H4 (cell line): Measurements from ENCODE around the gene AAMP. TPM values are rescaled to one million over a fixed set of nuclear protein-coding genes. Genes with fewer than 3 reads are reported as not detected.
"Not testable (repeated sequence)": the region's sequence is repeated elsewhere in the genome, so short reads cannot be mapped to it uniquely, and the experiment has no call there.

ENCODE experiments used
- DNase-seq: peaks from one replicate; pipeline ENCODE4 v3.0.0-alpha.2; 2015; ENCODE audit warnings: low spot score
- total RNA-seq: library from RNA; depleted of rRNA; stranded (reverse); fragments of >200 nt; shearing (Covaris generic); gene quantifications from 2 replicates; pipeline ENCODE4 v1.2.3, GENCODE V29; 2014

Gene AAMP
- total RNA-seq, 1 experiment from 2014 or later, result 120 TPM

DNA sequence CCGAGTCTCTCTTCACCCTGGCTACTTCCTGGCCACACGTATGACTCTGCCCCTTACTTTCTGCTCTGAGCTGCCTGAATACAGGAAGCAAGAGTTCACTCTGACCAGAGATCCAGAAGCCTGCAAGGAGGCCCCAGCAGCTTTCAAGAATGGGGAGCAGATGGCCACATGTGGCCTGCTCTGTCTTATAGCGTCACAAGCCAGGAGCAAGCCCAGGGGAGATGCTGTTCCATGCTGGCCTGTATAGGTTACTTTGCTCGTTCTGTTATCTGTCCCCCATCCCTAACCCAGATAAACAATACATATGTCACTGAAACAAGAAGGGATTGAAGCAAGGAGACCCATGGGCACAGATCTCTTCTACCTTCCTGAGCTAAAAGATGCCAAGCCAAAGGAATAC lies 4.6 kb upstream of the AAMP start:
- DNase-seq, result no peak

DNA sequence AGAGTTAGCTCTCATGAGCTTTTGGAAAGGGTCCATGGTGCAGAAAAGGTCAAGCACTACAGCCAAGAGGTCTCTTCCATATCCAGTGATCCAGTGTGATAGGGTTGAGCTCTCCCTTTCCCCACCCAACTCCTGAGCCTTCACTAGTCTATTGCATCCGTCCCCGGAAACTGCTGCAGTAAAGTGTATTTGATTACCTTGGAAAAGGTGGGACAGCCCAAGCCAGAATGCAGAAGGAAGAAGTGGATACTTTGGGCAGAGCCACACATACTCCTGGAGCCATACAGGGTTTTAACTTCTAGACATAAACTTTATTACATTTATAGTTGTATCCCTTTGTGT lies 3.9 kb upstream of the AAMP start:
- DNase-seq, result no peak

DNA sequence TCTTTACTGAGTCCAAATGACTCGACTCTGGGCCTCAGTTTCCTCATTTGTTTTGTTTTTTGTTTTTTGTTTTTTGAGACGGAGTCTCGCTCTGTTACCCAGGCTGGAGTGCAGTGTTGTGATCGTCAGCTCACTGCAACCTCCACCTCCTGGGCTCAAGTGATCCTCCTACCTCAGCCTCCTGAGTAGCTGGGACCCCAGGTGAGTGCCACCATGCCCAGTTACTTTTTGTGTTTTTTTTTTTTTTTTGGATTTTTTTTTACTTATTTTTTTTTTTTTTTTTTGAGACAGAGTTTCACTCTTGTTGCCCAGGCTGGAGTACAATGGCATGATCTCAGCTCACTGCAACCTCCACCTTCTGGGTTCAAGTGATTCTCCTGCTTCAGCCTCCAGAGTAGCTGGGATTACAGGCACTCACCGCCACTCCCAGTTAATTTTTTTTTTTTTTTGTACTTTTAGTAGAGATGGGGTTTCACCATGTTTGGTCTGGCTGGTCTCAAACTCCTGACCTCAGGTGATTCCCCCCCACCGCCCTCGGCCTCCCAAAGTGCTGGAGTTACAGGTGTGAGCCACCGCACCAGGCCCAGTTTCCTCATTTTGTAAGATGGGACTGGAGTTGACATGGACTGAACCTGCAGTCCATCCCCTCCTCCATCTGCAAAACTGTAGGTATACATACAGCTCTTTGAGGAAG lies 3.4 kb upstream of the AAMP start:
- not testable (repeated sequence) for DNase-seq

DNA sequence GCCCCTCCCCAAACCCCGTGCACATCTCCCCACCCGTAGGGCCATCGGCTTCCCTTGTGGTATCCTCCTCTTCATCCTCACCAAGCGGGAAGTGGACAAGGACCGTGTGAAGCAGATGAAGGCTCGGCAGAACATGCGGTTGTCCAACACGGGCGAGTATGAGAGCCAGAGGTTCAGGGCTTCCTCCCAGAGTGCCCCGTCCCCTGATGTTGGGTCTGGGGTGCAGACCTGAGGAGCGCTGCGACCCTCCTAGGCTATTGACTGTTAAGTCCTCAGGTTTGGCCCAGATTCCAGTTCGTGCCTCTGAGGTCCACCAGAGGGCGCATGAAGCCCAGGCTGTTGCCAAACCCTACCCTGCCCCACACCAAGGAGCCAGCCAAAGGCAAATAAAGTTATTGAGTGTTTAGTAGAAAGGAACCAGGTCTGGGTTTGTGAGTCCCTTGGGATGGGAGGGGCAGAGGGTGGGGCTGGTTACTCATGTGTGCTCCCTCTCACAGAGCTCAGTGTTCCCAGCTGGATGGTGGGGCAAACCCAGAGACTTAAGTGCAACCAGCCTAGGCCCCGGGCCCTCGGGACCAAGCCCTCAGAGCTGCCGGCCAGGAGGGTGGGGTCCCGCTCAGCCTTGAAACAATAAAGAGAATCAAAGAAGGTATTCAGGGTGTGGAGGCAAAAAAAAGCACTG lies 2.7 kb upstream of the AAMP start:
- DNase-seq, result peak; percentile 87

DNA sequence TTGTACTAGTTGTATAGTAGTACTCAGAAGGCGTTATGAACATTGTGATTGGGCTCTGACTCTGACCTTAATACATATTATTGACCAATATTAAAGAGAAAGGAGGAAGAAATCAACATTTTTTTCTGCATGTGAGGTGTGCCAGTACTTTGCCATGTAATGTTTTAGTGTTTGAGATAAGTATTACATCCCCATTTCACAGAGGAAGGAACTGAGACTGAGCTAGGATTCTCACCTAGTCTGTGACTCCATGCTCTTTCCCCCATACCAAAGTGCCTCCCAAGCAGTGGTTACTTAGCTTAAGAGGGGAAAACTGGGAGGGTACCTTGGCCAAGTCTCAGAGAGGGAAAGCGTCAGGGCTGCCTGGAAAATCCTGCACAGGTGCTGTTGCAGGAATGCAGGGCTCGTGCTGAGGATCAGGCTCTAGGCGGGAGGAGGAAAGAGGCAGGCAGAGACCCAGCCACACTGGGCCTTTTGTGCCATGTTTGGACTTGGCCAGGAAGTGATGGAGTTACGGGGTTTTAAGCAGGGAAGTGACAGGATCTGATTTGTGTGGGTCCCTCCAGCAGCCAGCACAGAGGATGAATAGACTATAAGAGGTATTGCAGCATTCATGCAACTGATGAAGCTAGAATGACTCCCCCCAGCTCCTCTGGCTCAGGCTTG lies 2.1 kb upstream of the AAMP start:
- no peak for DNase-seq

DNA sequence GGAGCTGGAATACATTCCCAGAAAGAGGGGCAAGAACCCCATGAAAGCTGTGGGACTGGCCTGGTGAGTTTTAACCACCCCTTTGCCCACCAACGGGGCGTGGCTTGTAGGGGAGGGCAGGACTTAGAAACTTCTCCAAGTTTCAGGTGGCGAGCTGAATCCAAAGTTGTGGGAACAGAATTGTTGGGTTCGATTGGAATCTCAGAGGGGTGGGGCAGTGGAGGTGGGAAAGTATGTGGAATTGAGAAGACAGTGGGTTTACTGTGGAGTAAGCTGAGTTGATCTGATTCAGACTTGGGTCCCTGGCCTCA lies 1.5 kb upstream of the AAMP start:
- DNase-seq, result no peak

DNA sequence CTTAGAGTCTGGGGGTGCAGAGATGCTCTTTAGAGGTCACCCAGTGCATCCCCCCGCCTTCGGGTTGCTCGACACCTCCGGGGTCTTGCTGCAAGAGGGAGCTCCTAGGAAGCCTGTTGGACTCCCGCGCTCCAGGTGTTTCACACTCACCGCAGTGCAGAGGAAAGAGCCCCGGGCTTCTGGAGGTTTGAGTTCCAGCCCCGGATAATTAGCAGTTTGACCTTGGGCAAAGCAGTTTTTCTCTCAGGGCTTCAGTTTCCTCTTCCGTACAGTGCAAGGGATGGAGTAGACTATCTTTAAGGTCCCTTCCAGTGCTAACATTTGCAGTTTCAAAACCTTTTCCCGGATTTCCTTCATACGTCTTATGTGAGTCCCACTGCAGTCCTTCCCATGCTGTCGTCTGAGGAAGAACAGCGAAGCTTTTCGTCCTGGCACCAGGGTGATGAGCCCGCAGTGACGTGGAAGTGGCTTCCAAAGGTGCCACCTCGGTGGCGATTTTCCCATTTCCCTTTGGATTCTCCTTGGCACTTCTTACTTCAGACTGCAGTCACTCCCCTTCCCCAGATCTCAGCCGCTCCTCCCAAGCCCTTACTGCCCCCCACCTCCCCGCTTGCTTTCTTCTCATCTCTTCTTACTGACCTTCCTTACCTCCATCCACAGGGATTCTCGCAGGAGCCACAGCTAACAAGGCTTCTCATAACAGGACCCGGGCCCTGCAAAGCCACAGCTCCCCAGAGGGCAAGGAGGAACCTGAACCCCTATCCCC lies 967 bp upstream of the AAMP start:
- no peak for DNase-seq

DNA sequence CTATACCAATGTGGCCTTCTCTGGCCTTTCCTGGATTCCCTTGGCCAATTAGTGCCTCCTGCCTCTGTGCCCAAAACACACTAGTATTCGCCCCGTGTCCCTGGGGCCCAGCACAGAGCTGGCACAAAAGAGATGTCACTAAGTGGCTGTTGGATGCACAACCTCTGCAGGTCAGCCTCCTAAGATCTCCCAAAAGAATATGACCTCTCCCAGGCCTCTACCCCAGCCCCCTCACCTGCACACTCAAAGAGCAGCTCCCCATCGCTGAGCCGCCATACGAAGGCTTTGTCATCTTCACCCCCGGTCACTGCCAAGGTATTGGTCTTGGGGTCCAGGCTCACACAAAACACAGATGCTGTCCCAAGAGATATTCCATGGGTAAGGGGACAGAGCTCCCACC lies 2.7 kb downstream of the AAMP start:
- DNase-seq, result no peak

DNA sequence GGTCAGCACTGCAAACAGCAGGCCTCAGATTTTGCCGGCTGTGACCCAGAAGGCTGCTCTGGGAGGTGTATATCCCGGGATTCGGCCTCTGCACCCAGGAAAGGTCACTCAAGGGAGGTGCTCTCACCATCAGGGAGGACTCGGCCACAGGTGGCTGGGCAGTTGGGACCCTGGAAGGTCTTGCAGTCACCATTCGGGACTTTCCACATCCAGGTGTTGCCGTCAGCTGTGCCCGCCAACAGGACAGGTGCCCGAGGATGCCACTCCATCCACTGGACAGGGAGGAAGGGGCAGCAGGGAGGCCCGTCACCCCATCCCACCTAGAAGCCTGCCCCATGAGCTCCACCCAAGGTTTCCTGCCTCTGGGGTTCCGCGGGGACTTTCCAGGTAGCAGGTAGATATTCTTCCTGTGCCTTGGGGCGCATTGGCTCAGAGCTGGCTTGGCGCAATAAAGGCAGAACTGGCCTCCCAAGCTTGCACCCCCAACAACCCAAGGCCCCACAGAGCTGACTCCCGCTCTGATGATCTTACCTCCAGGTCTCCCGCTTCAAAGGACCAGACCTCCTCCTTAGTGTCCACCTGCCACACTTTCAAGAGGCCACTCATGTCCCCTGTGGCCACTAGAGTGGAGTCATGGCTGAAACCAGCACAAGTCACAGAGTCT lies 3.5 kb downstream of the AAMP start:
- no peak for DNase-seq

DNA sequence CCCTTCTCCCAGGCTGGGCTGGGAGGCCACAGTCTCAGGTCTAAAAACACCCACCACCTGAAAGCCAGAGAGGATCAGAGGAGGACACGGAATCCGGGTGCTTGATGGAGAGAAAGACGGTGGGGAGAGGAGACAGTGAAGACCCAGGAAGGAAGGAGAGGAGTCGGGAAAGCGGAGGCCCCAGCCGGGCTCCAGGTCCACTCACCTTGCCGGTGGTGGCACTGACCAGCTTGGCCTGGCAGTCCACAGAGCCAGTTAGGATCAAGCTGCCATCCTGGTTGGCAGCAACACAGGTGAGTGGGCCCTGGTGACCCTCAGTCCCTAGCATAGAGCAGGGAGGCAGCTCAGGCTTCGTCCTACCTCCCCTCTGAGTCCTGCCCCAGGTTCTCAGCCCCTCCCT lies 4.3 kb downstream of the AAMP start:
- DNase-seq, result no peak

DNA sequence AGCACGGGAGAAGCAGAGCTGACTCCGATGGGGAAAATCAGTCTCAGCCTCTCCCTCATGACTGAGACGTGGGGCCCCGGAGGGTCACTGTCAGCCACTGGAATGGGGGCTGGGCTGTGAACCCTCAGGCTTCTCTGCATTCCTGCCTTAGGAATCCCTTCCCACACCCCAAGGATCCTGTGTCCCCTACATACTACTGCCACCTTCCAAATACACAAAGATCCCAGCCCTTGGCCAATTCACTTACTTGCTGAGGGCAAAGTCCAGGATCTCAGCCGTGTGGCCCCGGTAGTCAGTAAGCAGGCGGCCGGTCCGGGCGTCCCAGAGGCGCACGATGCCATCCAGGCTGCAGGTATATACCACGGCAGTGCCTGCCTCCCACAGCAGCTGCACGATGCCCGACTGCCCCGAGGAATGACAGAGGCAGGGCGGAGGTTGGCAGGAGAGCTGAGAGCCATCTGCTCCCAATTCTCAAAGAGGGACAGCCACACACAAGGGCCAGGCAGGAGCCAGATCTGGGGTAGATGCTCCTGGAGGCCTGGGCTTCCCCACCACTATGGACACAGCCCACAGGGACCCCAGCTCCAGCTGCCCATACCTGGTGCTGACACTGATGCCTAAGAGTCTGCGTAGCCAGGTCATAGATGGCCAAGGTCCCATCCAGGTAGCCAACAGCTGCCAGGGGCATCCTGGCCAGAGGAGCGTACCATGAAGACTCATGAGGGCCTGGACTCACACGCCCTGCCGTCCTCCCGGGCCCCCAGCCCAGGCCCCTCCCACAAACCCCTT lies 5.0 kb downstream of the AAMP start:
- no peak for DNase-seq

DNA sequence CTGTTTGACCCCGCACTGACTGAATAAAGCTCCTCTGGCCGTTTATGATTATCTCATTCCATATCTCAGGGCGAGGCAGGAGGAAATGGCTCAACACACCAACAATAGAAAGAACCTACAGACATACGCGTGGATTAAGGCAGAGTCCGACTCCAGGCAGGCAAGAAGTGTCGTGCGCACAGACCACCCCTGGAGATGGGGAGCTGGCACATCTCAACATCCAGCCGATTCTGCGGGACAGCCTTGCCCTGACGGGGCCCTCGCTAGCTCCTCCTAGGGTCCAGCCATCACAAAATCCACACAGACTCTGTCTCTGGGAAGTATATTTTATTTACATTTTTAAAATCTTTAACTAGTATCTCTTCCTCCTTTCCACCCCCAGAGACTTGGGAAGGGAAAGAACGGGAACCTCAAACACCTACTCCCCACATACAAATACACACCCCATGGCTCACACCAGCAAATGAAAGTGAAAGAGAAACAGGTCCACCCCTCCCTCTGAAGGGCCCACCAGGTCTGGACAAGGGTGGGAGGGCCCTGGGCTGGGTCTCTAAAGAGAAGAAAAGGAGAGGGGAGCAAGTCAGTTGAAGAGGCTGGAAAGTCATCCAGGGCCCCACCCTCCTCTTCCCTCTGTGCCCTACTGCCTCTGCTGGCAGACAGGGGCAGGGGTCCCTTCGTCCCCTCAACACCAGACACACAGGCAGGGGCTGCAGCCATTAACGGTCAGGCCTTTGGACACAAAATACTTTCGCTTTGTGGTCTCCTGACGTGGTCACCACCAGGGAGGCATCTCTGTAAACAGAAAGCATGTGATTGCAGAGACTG lies 5.9 kb downstream of the AAMP start:
- DNase-seq, result no peak

DNA sequence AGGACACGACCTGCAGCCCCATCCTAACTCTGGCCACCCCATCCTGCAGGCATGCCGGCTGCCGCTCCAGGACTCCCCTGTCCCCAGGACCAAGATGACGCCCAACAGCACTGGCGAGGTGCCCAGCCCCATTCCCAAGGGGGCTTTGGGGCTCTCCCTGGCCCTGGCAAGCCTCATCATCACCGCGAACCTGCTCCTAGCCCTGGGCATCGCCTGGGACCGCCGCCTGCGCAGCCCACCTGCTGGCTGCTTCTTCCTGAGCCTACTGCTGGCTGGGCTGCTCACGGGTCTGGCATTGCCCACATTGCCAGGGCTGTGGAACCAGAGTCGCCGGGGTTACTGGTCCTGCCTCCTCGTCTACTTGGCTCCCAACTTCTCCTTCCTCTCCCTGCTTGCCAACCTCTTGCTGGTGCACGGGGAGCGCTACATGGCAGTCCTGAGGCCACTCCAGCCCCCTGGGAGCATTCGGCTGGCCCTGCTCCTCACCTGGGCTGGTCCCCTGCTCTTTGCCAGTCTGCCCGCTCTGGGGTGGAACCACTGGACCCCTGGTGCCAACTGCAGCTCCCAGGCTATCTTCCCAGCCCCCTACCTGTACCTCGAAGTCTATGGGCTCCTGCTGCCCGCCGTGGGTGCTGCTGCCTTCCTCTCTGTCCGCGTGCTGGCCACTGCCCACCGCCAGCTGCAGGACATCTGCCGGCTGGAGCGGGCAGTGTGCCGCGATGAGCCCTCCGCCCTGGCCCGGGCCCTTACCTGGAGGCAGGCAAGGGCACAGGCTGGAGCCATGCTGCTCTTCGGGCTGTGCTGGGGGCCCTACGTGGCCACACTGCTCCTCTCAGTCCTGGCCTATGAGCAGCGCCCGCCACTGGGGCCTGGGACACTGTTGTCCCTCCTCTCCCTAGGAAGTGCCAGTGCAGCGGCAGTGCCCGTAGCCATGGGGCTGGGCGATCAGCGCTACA lies 7.0 kb downstream of the AAMP start:
- DNase-seq, result no peak

DNA sequence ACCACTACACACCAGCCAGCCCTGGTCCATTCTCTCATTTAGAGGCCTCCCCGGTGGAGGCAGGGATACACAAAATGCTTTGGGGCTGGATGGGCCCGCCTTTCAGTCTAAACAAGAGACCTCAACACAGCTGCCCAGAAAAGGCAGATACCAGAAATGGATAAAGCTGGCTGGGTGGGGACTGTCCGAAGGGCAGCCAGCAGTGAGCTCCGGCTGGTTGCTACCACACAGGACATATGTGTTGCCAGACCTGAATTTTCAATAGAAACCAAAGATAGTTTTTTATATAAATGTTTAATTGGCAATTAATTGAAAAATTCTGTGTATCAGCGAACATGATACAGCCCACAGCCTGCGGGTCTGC lies 7.7 kb downstream of the AAMP start:
- no peak for DNase-seq

DNA sequence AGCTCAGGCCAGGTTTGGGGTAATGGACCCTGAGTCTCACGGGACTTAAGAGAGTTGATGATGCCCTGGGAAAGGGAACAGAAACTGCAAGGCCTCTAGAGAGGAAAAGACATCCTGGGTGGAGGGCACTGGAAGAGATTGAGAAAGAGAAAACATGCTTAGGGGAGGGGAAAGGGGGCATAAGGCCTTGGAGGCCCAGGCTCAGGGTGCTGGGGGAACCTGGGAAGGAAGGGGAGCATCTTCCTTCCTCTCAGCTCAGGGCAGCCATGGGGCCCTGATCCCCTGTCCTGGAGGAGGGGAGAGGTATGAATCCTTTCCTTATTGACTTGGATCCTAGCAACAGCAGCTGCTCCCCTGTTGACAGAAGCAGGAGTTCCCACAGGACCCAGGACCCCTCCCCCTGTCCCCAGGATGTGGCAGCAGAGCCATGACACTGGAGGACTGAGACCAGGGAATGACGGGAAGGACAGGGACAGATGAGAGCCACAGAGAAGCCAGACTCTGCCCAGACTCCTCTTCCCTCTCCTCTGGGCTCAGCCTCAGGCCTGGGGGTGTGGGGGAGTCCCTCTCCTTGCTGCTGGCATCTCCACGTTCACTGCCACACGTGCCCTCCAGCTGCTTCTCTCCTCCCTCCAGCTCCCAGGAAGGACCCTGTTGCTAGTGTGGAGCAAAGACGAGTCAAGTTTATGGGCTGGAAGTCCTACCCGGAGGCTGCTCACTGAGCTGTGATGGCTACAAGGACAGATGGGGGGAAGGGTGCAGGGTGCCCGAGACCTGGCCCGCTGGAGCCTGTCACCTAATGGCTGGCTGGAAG lies 8.3 kb downstream of the AAMP start:
- DNase-seq, result no peak

DNA sequence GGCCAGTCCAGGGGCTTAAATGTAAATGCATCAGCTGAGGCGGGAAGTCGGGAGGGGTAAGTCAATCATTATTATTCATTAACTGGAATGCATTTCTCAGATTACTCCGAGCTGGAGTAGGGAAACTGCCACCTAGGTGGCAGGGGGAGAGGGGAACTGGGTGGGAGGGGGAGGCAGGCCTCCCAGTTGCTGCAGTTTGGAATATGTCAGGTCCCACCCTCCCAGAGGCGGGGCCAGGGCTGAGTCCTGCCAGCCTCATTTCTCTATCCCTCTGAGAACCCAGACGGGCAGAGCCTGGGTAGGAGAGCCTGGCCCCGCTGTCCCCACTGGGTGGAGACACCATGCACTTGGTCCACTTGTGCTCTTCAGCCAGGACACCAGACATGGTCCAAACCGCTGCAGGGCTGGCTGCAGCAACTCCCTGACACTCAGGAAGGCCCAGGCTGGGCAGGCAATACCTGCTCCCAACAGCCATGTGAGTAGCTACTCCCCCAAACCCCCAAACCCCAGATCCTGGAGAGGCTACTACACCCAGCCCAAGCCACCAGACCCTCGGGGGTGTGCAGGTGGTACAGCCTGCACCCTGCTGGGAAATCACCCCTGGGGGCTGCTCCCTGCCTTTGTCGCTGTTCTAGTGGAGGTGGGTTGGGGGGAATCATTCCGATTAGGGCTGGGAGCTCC lies 9.1 kb downstream of the AAMP start, which contains the start of gene GPBAR1:
Gene GPBAR1 (plus strand): TSS at position 274 of the 681 bp plus-strand sequence. CDS start 1,710 bp downstream, outside the sequence.
- DNase-seq, result no peak

DNA sequence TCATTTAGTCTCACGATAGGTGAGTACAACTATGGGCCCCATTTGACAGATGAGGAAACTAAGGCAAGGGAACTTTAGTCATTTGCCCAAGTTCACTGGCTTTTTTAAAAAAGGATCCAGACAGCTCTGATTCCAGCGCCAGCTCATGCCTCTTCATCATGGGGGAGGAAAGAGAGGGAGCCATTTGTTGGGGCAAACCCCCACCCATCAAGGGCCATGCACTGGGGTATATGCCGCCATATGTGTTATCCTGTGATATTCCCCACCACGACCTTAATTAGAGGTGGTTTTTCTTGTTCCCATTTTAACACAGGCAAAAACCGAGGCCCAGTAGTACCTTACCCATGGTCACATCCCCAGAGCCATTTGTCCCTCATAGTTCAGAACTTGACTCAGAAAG lies 9.8 kb downstream of the AAMP start:
- no peak for DNase-seq
